ENCODE measurements around the gene TMEM25. TPM values are rescaled to one million over a fixed set of nuclear protein-coding genes. Genes with fewer than 3 reads are reported as not detected.

TMEM25 gene
- total RNA-seq, 1 experiment from 2014 or later, result 63.1 TPM

- DNase-seq, result no peak
- peaks cover 9% of the 10 kb centered on the region for H3K36me3 ChIP-seq (ENCODE audit: control insufficient read depth, insufficient read depth, low read length)
- TF ChIP-seq, protein P1, sequence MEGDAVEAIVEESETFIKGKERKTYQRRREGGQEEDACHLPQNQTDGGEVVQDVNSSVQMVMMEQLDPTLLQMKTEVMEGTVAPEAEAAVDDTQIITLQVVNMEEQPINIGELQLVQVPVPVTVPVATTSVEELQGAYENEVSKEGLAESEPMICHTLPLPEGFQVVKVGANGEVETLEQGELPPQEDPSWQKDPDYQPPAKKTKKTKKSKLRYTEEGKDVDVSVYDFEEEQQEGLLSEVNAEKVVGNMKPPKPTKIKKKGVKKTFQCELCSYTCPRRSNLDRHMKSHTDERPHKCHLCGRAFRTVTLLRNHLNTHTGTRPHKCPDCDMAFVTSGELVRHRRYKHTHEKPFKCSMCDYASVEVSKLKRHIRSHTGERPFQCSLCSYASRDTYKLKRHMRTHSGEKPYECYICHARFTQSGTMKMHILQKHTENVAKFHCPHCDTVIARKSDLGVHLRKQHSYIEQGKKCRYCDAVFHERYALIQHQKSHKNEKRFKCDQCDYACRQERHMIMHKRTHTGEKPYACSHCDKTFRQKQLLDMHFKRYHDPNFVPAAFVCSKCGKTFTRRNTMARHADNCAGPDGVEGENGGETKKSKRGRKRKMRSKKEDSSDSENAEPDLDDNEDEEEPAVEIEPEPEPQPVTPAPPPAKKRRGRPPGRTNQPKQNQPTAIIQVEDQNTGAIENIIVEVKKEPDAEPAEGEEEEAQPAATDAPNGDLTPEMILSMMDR (IDR thresholded peaks at IDR 0.05; ENCODE audit: insufficient read depth in 1 of 2, low read depth in 1 of 2, low read length in 1 of 2, severe bottlenecking in 1 of 2, unreplicated experiment in 1 of 2), result no peak
- Mint-ChIP-seq H3K9me3 (ENCODE audit: unreplicated experiment) (no peaks in the 10 kb centered on the region), H3K27me3 (ENCODE audit: insufficient read depth, unreplicated experiment) (no peaks in the 10 kb centered on the region), H3K4me3 (ENCODE audit: unreplicated experiment) (no peak overlapping the region), H3K36me3 (ENCODE audit: insufficient read depth, unreplicated experiment) (peaks cover 91% of the 10 kb centered on the region), H3K27ac (ENCODE audit: unreplicated experiment) (no peak overlapping the region), H3K4me1 (ENCODE audit: low read depth, unreplicated experiment) (no peaks in the 10 kb centered on the region)
- ChIA-PET CTCF (no interaction called here), POLR2A (no interaction called here)
- H3K27me3 ChIP-seq (replicated peaks; ENCODE audit: control insufficient read depth, insufficient read depth, low read length), result no peaks in the 10 kb centered on the region
- intact Hi-C loops (cut with micrococcal nuclease; ENCODE audit: unreplicated experiment), result loop anchor here (5.0 kb wide), 1 partner anchor 288 kb away; no protein-coding TSS in a partner anchor
- no peaks in the 10 kb centered on the region for H3K4me1 ChIP-seq
- no peak overlapping the region for H3K4me3 ChIP-seq (ENCODE audit: low read depth, low read length)
- BruUV-seq (replicated peaks), result TSS peak; percentile 17
- H3K9me3 ChIP-seq, result no peaks in the 10 kb centered on the region
Measured at GRCh38 chr11:118485273-118485672, 45.7 kb upstream of the TMEM25 start.

DNA sequence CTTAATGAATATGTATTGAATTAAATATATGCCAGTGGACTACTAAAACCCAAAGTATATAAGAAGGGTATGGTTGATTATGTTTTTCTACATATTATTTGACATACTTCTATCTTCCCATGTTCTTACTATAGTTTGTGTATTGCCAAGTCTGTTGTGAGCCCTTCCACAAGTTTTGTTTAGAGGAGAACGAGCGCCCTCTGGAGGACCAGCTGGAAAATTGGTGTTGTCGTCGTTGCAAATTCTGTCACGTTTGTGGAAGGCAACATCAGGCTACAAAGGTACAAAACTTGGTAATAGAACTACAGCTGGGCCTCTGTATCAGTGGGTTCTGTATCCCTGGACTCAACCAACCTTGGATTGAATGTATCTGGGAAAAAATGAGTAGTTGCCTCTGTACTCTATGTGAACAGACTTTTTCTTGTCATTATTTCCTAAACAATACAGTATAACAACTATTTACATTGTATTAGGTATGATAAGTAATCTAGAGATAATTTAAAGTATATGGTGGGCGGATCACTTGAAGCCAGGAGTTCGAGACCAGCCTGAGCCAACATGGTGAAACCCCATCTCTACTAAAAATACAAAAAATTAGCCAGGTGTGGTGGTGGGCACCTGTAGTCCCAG, 42.4 kb upstream of the TMEM25 start:
- TF ChIP-seq, protein P1 (IDR thresholded peaks at IDR 0.05; ENCODE audit: insufficient read depth in 1 of 2, low read depth in 1 of 2, low read length in 1 of 2, severe bottlenecking in 1 of 2, unreplicated experiment in 1 of 2), result peak; percentile 97
- no peaks in the 10 kb centered on the region for H3K27me3 ChIP-seq (replicated peaks; ENCODE audit: control insufficient read depth, insufficient read depth, low read length)
- H3K27me3 Mint-ChIP-seq (ENCODE audit: insufficient read depth, unreplicated experiment), result no peaks in the 10 kb centered on the region
- DNase-seq, result peak; percentile 76 to 84
- H3K9me3 ChIP-seq, result no peaks in the 10 kb centered on the region; the same call in 1 of the 2 replicates
- BruUV-seq (replicated peaks), result no TSS peak
- no peaks in the 10 kb centered on the region for H3K4me1 ChIP-seq
- H3K4me3 ChIP-seq (ENCODE audit: low read depth, low read length), result no peak overlapping the region
- H3K36me3 ChIP-seq (ENCODE audit: control insufficient read depth, insufficient read depth, low read length), result peaks cover 6% of the 10 kb centered on the region
- no peaks in the 10 kb centered on the region for H3K9me3 Mint-ChIP-seq (ENCODE audit: unreplicated experiment)
- ChIA-PET POLR2A (interaction anchor here (0.9 kb wide), 1 partner anchor 237 kb away, joined by 3 read pairs; the partner anchor contains the start of gene MPZL3), CTCF (interaction anchor here (0.5 to 1.4 kb wide), 6 partner anchors 68 to 378 kb away, joined by 3 to 6 read pairs (median 4); partner anchors contain the start of gene PHLDB1)
- intact Hi-C loops (cut with micrococcal nuclease; ENCODE audit: unreplicated experiment), result loop anchor here (1.0 to 5.0 kb wide), 7 partner anchors 34 to 343 kb away; partner anchors contain the start of gene ATP5MG
- no peak overlapping the region for H3K4me3 Mint-ChIP-seq (ENCODE audit: unreplicated experiment)
- H3K36me3 Mint-ChIP-seq (ENCODE audit: insufficient read depth, unreplicated experiment), result peaks cover 84% of the 10 kb centered on the region
- H3K27ac Mint-ChIP-seq (ENCODE audit: unreplicated experiment), result no peak overlapping the region
- no peaks in the 10 kb centered on the region for H3K4me1 Mint-ChIP-seq (ENCODE audit: low read depth, unreplicated experiment)

GRCh38 chr11:118491041-118491440, 40.0 kb upstream of the TMEM25 start:
- no peaks in the 10 kb centered on the region for H3K9me3 Mint-ChIP-seq (ENCODE audit: unreplicated experiment)

More at GRCh38 chr11:118491041-118491440, 40.0 kb upstream of the TMEM25 start:
- H3K4me3 Mint-ChIP-seq (ENCODE audit: unreplicated experiment), result no peak overlapping the region
- no peaks in the 10 kb centered on the region for H3K27me3 Mint-ChIP-seq (ENCODE audit: insufficient read depth, unreplicated experiment)
- intact Hi-C loops (cut with micrococcal nuclease; ENCODE audit: unreplicated experiment), result no loop called here
- peaks cover 84% of the 10 kb centered on the region for H3K36me3 Mint-ChIP-seq (ENCODE audit: insufficient read depth, unreplicated experiment)
- ChIA-PET CTCF (no interaction called here), POLR2A (no interaction called here)
- Histone ChIP-seq H3K4me1 (no peaks in the 10 kb centered on the region), H3K9me3 (no peaks in the 10 kb centered on the region; the same call in 1 of the 2 replicates), H3K36me3 (ENCODE audit: control insufficient read depth, insufficient read depth, low read length) (peaks cover 6% of the 10 kb centered on the region), H3K27me3 (replicated peaks; ENCODE audit: control insufficient read depth, insufficient read depth, low read length) (no peaks in the 10 kb centered on the region), H3K4me3 (ENCODE audit: low read depth, low read length) (no peak overlapping the region)
- BruUV-seq (replicated peaks), result no TSS peak
- TF ChIP-seq, protein P1 (IDR thresholded peaks at IDR 0.05; ENCODE audit: insufficient read depth in 1 of 2, low read depth in 1 of 2, low read length in 1 of 2, severe bottlenecking in 1 of 2, unreplicated experiment in 1 of 2), result no peak
- DNase-seq, result no peak
- H3K27ac Mint-ChIP-seq (ENCODE audit: unreplicated experiment), result no peak overlapping the region
- no peaks in the 10 kb centered on the region for H3K4me1 Mint-ChIP-seq (ENCODE audit: low read depth, unreplicated experiment)

Data from Caco-2 (cell line).